ENCODE data around the gene PACSIN2.

DNA sequence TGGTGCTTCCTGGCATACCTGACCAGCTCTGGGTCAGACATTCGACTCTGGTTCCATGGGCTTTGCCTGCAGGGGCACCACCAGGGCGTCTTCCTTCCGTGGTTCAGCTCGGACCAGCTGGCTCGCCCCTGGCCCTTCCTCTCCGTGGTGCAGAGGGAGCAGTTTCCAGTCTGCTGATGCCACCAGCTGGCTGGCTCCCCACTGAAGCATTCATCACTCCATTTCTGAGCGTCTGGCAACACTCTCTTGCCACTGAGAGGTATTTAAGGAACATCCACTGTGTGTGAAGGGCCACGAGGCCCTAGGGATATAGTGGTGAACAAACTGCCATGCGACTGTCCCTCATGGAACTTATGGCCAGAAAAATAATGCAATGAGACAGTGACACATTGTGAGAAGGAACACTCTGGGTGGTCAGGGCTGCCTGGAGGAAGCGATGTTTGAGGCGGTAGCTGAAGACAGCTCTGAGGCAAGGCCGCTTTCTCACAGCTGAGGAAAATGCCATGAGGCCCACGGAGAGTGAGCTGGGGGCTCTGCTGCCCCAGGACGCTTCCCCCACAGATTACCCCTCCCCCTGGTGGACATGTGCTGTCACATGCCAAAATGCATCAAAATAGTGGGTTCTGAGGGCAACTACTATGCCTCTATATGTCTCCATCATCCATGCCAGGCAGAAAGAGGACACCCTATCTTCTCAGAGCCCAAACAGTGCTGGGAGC lies 113.0 kb downstream of the PACSIN2 start:
- TF ChIP-seq, protein P1, sequence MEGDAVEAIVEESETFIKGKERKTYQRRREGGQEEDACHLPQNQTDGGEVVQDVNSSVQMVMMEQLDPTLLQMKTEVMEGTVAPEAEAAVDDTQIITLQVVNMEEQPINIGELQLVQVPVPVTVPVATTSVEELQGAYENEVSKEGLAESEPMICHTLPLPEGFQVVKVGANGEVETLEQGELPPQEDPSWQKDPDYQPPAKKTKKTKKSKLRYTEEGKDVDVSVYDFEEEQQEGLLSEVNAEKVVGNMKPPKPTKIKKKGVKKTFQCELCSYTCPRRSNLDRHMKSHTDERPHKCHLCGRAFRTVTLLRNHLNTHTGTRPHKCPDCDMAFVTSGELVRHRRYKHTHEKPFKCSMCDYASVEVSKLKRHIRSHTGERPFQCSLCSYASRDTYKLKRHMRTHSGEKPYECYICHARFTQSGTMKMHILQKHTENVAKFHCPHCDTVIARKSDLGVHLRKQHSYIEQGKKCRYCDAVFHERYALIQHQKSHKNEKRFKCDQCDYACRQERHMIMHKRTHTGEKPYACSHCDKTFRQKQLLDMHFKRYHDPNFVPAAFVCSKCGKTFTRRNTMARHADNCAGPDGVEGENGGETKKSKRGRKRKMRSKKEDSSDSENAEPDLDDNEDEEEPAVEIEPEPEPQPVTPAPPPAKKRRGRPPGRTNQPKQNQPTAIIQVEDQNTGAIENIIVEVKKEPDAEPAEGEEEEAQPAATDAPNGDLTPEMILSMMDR (conservative IDR thresholded peaks at IDR 0.05) = peak; percentile 54
- no peak for TF ChIP-seq EZH2 (IDR thresholded peaks at IDR 0.05; ENCODE audit: low read depth)
